Neuron (in vitro differentiated cells): ENCODE measurements around the gene RIPK4.

Experiments
- H2AFZ ChIP-seq: one replicate; pipeline ENCODE4 v1.6.1; 2013; ENCODE audit warnings: low read depth, mild to moderate bottlenecking, inconsistent platforms, low read length, moderate library complexity
- H3K27me3 ChIP-seq: one replicate; pipeline ENCODE4 v1.6.1; 2013; ENCODE audit warnings: low read length; ENCODE audit not compliant: insufficient read depth
- H3K36me3 ChIP-seq: one replicate; pipeline ENCODE4 v1.6.1; 2013; ENCODE audit warnings: low read length; ENCODE audit not compliant: insufficient read depth
- H3K4me1 ChIP-seq: one replicate; pipeline ENCODE4 v1.6.1; 2013; ENCODE audit warnings: low read length; ENCODE audit not compliant: insufficient read depth
- H3K4me3 ChIP-seq: 2 replicates; pipeline ENCODE4 v1.5.1; 2013; ENCODE audit warnings: mild to moderate bottlenecking, low read length, moderate library complexity
- H3K9me3 ChIP-seq: one replicate; pipeline ENCODE4 v1.6.1; 2013; ENCODE audit warnings: low read length

RIPK4 gene

DNA sequence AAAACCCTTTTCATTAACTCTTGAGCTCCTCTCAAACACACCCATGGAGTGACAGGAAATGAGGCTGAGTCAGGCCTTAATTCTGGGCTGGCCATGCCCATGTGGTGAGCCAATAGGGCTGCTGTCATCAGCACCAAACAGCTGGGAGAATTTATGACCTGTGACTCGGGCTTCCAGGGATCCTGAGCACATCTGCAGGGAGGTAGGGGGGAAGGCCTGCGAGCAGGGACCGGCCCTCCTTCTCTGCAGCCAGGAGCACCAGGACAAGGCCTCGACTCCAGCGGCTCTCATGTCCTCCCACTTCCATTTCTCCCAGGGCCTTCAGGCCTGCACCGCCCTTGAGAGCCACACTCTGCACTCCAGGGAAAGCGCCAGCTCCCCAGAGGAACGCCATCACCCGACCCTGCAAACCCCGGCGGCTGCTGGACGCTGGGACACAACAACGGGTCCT is 14.6 kb downstream of the RIPK4 start:
- Histone ChIP-seq H2AFZ (no peak overlapping the region), H3K36me3 (no peaks in the 10 kb centered on the region), H3K9me3 (no peaks in the 10 kb centered on the region), H3K4me1 (peaks cover 62% of the 10 kb centered on the region), H3K4me3 (no peak overlapping the region), H3K27me3 (peaks cover 3% of the 10 kb centered on the region)

GRCh38 chr21:41751611-41752011 is 15.2 kb downstream of the RIPK4 start:
- Histone ChIP-seq H3K36me3 (no peaks in the 10 kb centered on the region), H2AFZ (no peak overlapping the region), H3K4me3 (no peak overlapping the region), H3K4me1 (peaks cover 62% of the 10 kb centered on the region), H3K9me3 (no peaks in the 10 kb centered on the region), H3K27me3 (peaks cover 3% of the 10 kb centered on the region)

- H3K4me1 ChIP-seq, result peaks cover 62% of the 10 kb centered on the region
- no peaks in the 10 kb centered on the region for H3K36me3 ChIP-seq
- no peak overlapping the region for H3K4me3 ChIP-seq
- H3K27me3 ChIP-seq, result peaks cover 2% of the 10 kb centered on the region
- H2AFZ ChIP-seq, result no peak overlapping the region
- no peaks in the 10 kb centered on the region for H3K9me3 ChIP-seq
These were observed 16.2 kb downstream of the RIPK4 start for GRCh38 chr21:41750532-41751151.

- Histone ChIP-seq H3K4me3 (no peak overlapping the region), H3K4me1 (peaks cover 61% of the 10 kb centered on the region), H3K36me3 (no peaks in the 10 kb centered on the region), H3K9me3 (no peaks in the 10 kb centered on the region), H2AFZ (no peak overlapping the region), H3K27me3 (no peaks in the 10 kb centered on the region)
These were observed 16.8 kb downstream of the RIPK4 start for GRCh38 chr21:41750051-41750450.

DNA sequence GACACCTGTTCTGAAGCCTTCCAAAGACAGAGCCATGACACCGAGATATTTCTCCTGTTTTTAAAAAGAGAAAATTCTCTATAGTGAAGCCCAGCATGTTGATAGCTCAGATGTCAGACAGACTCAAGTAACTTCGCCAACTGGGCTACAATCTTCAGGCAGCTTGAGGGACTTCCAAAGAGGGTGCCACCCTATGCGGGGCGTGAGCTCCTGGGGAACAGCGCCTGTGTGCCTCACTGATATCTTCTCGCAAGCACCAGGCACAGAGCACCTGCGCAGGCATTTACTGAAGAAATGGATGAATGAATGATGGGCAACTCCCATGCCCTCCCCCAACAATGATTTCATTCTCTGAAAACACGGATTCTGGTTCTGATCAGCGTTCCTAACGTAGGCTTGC is 17.6 kb downstream of the RIPK4 start:
- Histone ChIP-seq H3K4me1 (peaks cover 53% of the 10 kb centered on the region), H3K9me3 (no peaks in the 10 kb centered on the region), H2AFZ (no peak overlapping the region), H3K4me3 (no peak overlapping the region), H3K27me3 (no peaks in the 10 kb centered on the region), H3K36me3 (no peaks in the 10 kb centered on the region)

DNA sequence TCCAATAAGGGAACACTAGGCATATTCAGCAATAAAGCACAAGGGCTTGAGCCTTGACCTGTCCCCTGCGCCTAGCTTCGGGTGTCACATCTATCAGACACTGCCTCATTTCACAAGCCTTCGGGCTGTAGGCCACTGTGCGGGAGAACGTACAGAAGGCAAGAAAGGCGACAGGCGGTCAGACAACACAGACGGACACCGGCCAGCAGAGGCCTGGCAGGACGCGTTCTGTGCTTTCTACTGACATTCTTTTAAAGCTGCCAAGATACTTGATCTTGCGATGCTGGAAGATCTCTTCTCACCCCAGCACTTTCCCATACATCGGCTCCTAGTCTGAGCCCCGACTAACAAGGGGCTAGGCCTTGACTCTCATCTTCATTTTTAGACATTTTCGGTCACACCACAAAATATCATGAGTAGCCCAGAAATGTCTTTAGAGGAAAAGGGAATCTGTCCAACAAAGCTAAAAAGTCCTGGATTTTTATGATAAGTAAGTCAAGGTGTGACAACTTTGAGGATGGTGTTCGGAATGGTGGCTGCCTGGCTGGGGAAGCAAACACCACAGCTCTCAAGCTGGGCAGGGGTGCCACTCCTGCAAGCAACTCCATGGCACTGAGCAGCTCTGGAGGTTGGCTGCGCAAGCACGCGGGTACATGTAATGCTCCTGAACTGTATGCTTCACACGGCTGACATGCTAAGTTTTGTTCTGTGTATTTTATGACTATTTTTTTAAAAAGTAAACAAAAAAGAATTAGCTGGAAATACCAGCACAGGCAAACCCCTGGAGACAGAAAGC is 18.7 kb downstream of the RIPK4 start:
- Histone ChIP-seq H2AFZ (no peak overlapping the region), H3K36me3 (no peaks in the 10 kb centered on the region), H3K4me1 (peaks cover 42% of the 10 kb centered on the region), H3K9me3 (no peaks in the 10 kb centered on the region), H3K4me3 (no peak overlapping the region), H3K27me3 (no peaks in the 10 kb centered on the region)

DNA sequence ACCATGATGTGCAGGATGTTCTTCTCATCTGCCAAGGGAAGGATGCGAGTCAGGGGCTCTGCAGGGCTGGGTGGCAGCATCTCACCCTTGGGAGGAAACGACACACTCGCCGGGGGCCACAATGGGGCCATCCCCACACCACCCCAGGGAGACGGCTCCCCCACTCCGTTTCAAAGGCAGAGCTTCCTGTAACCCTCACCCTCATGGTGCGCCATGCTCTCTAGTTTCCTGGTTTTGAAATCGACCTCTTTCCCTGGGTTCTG is 20.2 kb downstream of the RIPK4 start:
- Histone ChIP-seq H3K36me3 (no peaks in the 10 kb centered on the region), H3K4me3 (no peak overlapping the region), H2AFZ (no peak overlapping the region)

DNA sequence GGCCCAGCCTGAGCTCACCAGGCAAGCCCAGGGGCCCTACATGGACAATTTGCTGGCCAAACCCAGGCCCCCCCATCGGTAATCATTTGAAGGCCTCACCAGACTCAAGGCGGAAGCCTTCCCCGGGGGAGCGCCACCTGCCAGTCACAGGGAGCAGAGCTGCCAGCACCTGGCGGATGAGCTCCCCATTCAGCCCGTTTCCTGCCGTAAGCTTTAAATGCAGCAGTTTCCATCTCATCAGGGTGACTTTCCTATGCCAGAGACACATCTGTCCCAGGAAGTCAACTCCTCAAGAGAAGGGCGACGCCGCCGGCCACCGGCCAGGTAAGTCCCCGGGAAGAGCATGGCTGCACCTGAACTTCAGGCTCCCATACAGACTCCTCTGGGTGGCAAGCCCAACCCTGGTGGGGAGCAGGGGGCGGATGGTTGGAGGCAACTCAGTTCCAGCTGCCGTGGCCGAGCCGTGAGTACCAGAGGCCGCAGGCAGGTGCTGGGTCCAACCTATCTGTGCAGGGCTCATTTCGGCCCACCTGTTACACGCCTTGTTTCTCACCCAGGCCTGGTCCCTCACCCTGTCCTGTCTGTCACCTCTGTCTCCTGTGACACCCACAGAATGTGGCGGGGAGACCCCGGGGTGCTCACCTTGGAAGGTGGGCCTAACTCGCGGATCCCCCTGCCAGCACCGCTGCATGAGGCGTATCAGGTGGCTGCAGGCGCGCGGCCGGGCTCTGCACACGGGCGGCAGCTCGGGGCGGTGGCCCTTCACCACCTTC is 20.7 kb downstream of the RIPK4 start:
- H3K4me1 ChIP-seq, result peaks cover 23% of the 10 kb centered on the region
- H3K9me3 ChIP-seq, result peaks cover 2% of the 10 kb centered on the region
- H2AFZ ChIP-seq, result no peak overlapping the region
- no peaks in the 10 kb centered on the region for H3K27me3 ChIP-seq
- no peaks in the 10 kb centered on the region for H3K36me3 ChIP-seq
- H3K4me3 ChIP-seq, result no peak overlapping the region

More for the DNA sequence above, 20.2 kb downstream of the RIPK4 start:
- H3K4me1 ChIP-seq, result peaks cover 28% of the 10 kb centered on the region
- no peaks in the 10 kb centered on the region for H3K27me3 ChIP-seq
- H3K9me3 ChIP-seq, result no peaks in the 10 kb centered on the region

GRCh38 chr21:41745026-41745820 is 21.6 kb downstream of the RIPK4 start:
- Histone ChIP-seq H3K4me3 (no peak overlapping the region), H3K36me3 (no peaks in the 10 kb centered on the region), H3K9me3 (peaks cover 3% of the 10 kb centered on the region), H2AFZ (no peak overlapping the region), H3K4me1 (peaks cover 16% of the 10 kb centered on the region), H3K27me3 (no peaks in the 10 kb centered on the region)

GRCh38 chr21:41744028-41744930 is 22.6 kb downstream of the RIPK4 start:
- Histone ChIP-seq H3K9me3 (peaks cover 3% of the 10 kb centered on the region), H3K36me3 (no peaks in the 10 kb centered on the region), H2AFZ (no peak overlapping the region), H3K4me1 (peaks cover 9% of the 10 kb centered on the region), H3K4me3 (no peak overlapping the region), H3K27me3 (no peaks in the 10 kb centered on the region)

GRCh38 chr21:41743321-41744027 is 23.4 kb downstream of the RIPK4 start:
- no peaks in the 10 kb centered on the region for H3K36me3 ChIP-seq
- no peak overlapping the region for H3K4me3 ChIP-seq
- H3K4me1 ChIP-seq, result peaks cover 8% of the 10 kb centered on the region

More at GRCh38 chr21:41743321-41744027, 23.4 kb downstream of the RIPK4 start:
- Histone ChIP-seq H2AFZ (no peak overlapping the region), H3K27me3 (no peaks in the 10 kb centered on the region), H3K9me3 (peaks cover 3% of the 10 kb centered on the region)
